SU-DHL-6 (cell line): ENCODE data around the gene SLN.

ENCODE experiments used
- H2AFZ ChIP-seq: fragments of 200-600 bp; sonication (generic); 2 replicates; pipeline ENCODE4 v1.6.1; 2014; ENCODE audit warnings: low read depth, mild to moderate bottlenecking, moderate library complexity, mixed read lengths, antibody characterized with exemption, low read length; ENCODE audit not compliant: severe bottlenecking
- H3F3A ChIP-seq: fragments of 200-600 bp; shearing (Covaris generic); 2 replicates; pipeline ENCODE4 v1.6.0; 2016; ENCODE audit warnings: antibody characterized with exemption, mild to moderate bottlenecking; ENCODE audit not compliant: insufficient read depth
- H3K27ac ChIP-seq: fragments of 200-600 bp; sonication (generic); 2 replicates; pipeline ENCODE4 v1.5.1; 2016; ENCODE audit warnings: low read depth, mild to moderate bottlenecking, low read length, moderate library complexity, mixed read lengths
- H3K27me3 ChIP-seq: fragments of 200-600 bp; sonication (generic), shearing (Covaris generic); 2 replicates; pipeline ENCODE4 v1.6.0; 2014; ENCODE audit warnings: mild to moderate bottlenecking, low read length
- H3K36me3 ChIP-seq: fragments of 200-600 bp; sonication (generic); 2 replicates; pipeline ENCODE4 v1.6.1; 2014; ENCODE audit warnings: mild to moderate bottlenecking, low read length, mixed read lengths
- H3K4me2 ChIP-seq: fragments of 300-600, 200-600 bp; shearing (Covaris generic), sonication (generic); 2 replicates; pipeline ENCODE4 v1.6.0; 2014; ENCODE audit warnings: low read length, low read depth, mild to moderate bottlenecking; ENCODE audit not compliant: poor library complexity, severe bottlenecking
- H3K4me3 ChIP-seq: fragments of 200-600 bp; sonication (generic); 2 replicates; pipeline ENCODE4 v1.5.1; 2014; ENCODE audit warnings: antibody characterized with exemption, low read length, mild to moderate bottlenecking, mixed read lengths; ENCODE audit not compliant: insufficient read depth, poor library complexity, severe bottlenecking
- H3K79me2 ChIP-seq: fragments of 200-600 bp; sonication (generic); 2 replicates; pipeline ENCODE4 v1.6.1; 2014; ENCODE audit warnings: mild to moderate bottlenecking, low read length, moderate library complexity; ENCODE audit not compliant: insufficient read depth
- H3K9ac ChIP-seq: fragments of 200-600 bp; sonication (generic); 2 replicates; pipeline ENCODE4 v1.7.0; 2014; ENCODE audit warnings: mild to moderate bottlenecking, low read length
- H3K9me2 ChIP-seq: fragments of 200-600 bp; sonication (generic); replicated peaks from 2 replicates; pipeline ENCODE4 v1.6.1; 2014; ENCODE audit warnings: low read length; ENCODE audit not compliant: insufficient read depth
- H3K9me3 ChIP-seq: fragments of 200-600 bp; sonication (generic); 2 replicates; pipeline ENCODE4 v1.6.1; 2014; ENCODE audit warnings: low read length, mixed read lengths; ENCODE audit not compliant: insufficient read depth
- H4K20me1 ChIP-seq: fragments of 200-600 bp; sonication (generic); 2 replicates; pipeline ENCODE4 v1.6.1; 2014; ENCODE audit warnings: low read depth, mild to moderate bottlenecking, antibody characterized with exemption, low read length, moderate library complexity, mixed read lengths
- EZH2phosphoT487 ChIP-seq: fragments of 200-600 bp; sonication (generic), shearing (Covaris generic); conservative IDR thresholded peaks from 2 replicates; pipeline ENCODE4 v1.6.1; 2018; ENCODE audit warnings: mild to moderate bottlenecking, antibody characterized with exemption, low read length, moderate library complexity, mixed read lengths
- TF ChIP-seq, protein P1 (sequence below): fragments of 200-600 bp; sonication (generic); IDR thresholded peaks from one replicate; pipeline ENCODE4 v1.5.1; 2017; ENCODE audit warnings: antibody characterized with exemption, mild to moderate bottlenecking, low read length, moderate library complexity; ENCODE audit not compliant: insufficient read depth, poor library complexity, severe bottlenecking

Gene SLN

DNA sequence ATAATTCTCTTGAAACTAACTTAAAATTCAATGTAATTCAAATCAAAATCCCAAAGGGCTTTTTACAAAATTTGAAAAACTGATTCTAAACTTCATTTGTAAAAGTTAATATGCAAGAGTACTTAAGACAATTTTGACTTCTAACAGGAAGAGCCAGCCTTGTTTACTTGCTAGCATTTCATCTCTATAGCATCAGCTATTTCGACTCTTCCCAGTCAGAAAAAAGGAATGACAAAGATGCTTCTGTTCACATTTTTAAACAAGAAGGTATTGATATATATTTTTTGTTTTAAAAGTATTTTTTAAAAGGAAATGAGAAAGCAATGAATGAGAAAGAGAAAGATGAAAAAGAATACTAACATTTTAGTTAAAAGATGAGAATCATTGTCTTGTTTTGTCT lies 16.4 kb downstream of the SLN start:
- no peaks in the 10 kb centered on the region for H3K27me3 ChIP-seq
- no peak overlapping the region for H2AFZ ChIP-seq
- H3K9me2 ChIP-seq = no peaks in the 10 kb centered on the region
- no peaks in the 10 kb centered on the region for H4K20me1 ChIP-seq
- H3K4me3 ChIP-seq = no peak overlapping the region
- H3K27ac ChIP-seq = no peak overlapping the region
- TF ChIP-seq, protein P1, sequence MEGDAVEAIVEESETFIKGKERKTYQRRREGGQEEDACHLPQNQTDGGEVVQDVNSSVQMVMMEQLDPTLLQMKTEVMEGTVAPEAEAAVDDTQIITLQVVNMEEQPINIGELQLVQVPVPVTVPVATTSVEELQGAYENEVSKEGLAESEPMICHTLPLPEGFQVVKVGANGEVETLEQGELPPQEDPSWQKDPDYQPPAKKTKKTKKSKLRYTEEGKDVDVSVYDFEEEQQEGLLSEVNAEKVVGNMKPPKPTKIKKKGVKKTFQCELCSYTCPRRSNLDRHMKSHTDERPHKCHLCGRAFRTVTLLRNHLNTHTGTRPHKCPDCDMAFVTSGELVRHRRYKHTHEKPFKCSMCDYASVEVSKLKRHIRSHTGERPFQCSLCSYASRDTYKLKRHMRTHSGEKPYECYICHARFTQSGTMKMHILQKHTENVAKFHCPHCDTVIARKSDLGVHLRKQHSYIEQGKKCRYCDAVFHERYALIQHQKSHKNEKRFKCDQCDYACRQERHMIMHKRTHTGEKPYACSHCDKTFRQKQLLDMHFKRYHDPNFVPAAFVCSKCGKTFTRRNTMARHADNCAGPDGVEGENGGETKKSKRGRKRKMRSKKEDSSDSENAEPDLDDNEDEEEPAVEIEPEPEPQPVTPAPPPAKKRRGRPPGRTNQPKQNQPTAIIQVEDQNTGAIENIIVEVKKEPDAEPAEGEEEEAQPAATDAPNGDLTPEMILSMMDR = no peak
- TF ChIP-seq EZH2phosphoT487 = no peak
- no peaks in the 10 kb centered on the region for H3K9me3 ChIP-seq
- no peaks in the 10 kb centered on the region for H3F3A ChIP-seq
- no peak overlapping the region for H3K9ac ChIP-seq
- H3K4me2 ChIP-seq = no peak overlapping the region
- H3K79me2 ChIP-seq = no peaks in the 10 kb centered on the region
- no peaks in the 10 kb centered on the region for H3K36me3 ChIP-seq

DNA sequence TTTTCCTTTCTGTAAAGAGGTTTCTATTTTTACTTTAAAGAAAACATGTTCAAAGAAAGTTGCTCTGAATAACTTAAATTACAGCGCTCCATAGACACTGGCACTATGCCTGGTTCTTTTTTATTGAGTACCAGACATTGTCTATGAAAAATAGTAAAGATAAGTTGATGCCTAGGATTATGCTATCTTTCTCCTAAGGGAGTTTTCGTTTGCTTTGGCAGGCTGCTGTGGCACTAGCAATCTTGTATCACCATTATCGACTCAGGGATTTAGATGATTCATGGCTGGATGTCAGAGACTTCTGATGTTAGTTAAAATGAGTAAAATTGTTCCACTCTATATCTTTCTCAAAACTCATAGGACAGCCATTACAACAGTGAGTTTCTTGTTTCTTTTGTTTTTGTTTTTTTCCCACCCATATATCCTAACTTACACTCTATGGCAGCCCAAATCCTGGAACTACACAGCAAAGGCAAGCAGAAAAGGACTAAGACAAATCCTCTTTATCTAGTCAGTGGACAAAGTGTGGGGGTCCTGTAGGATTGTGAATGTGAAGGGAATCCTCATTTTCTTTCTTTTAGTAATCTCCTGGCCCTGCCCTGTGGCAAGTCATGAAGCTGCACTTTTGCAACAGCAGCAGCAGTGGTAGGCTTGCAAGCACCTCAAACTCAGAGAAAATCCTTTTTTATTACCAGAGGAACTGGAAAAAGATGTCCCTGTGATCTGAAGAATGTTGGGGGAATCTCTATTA lies 20.7 kb downstream of the SLN start:
- H3K36me3 ChIP-seq = no peaks in the 10 kb centered on the region
- H3K9me2 ChIP-seq = no peaks in the 10 kb centered on the region
- no peak overlapping the region for H3K4me3 ChIP-seq
- no peaks in the 10 kb centered on the region for H3K27me3 ChIP-seq
- H3K79me2 ChIP-seq = no peaks in the 10 kb centered on the region
- no peak overlapping the region for H3K27ac ChIP-seq
- no peak overlapping the region for H3K4me2 ChIP-seq
- no peaks in the 10 kb centered on the region for H4K20me1 ChIP-seq
- no peaks in the 10 kb centered on the region for H3F3A ChIP-seq
- no peak overlapping the region for H3K9ac ChIP-seq
- H3K9me3 ChIP-seq = no peaks in the 10 kb centered on the region
- TF ChIP-seq EZH2phosphoT487 = no peak
- TF ChIP-seq, protein P1 = no peak
- no peak overlapping the region for H2AFZ ChIP-seq

DNA sequence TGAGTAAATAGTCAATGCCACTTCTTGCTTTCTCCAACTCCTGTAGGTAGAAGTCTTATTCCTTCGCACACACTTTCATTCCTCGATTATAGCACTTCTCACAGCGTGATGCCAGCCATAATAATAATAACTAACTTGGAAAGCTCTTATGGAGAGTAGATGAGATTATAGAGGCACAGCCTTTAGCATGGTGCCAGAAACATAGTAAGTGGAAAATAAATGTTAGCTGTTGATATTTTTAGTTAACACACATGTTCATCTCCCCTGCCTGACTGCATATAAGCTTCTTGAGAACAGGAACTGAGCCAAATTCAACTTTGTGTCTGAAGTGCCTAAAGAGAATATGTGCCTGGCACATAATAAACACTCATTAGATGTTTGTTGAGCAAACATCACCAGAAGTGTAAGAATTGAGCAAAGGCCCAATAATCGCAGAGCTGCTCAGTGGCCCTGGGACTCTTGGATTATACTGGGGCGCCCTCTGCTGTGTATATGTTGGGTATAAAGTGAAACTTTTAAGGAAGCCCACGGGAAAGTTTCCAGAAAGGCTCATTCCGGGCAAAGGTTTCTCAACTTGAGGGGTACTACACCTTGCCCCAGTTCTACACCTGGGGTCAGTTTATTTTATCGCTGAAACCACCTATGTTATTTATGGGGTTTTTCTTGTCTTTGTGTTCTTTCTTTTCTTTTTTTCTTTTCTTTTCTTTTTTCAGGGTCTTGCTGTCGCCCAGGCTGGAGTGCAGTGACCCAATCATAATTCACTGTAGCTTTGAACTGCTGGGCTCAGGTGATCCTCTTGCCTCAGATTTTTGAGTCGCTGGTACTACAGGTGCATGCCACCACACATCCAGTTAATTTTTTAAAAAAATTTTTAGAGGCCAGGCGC lies 22.3 kb downstream of the SLN start:
- H3K27ac ChIP-seq = no peak overlapping the region
- no peaks in the 10 kb centered on the region for H3F3A ChIP-seq
- H3K9me3 ChIP-seq = no peaks in the 10 kb centered on the region
- no peaks in the 10 kb centered on the region for H3K27me3 ChIP-seq
- H3K4me2 ChIP-seq = peak overlapping the region; percentile 12
- no peaks in the 10 kb centered on the region for H4K20me1 ChIP-seq
- H3K36me3 ChIP-seq = no peaks in the 10 kb centered on the region
- no peaks in the 10 kb centered on the region for H3K9me2 ChIP-seq
- no peak for TF ChIP-seq EZH2phosphoT487
- TF ChIP-seq, protein P1 = peak; percentile 38
- H2AFZ ChIP-seq = no peak overlapping the region
- no peak overlapping the region for H3K9ac ChIP-seq
- no peak overlapping the region for H3K4me3 ChIP-seq
- H3K79me2 ChIP-seq = no peaks in the 10 kb centered on the region
